ENCODE data around the gene LRRC18. TPM values are rescaled to one million over a fixed set of nuclear protein-coding genes. Genes with fewer than 3 reads are reported as not detected.

LRRC18 gene
- polyA plus RNA-seq, 2 of the 4 experiments (the other 2 are of a cell fraction) = not detected

GRCh38 chr10:48940372-48940771, 732 bp upstream of the LRRC18 start:
- no peak overlapping the region for H3K27ac ChIP-seq
- ATAC-seq (no peak), DNase-seq (ENCODE audit: low read depth in 1 of 2, low spot score in 1 of 2) (no peak), FAIRE-seq (no peak)
- 32% methylated on average over 5 of the region's 5 CpGs for WGBS (ENCODE audit: missing lambda C conversion rate)
- POLR2A ChIA-PET = no interaction called here
- CTCF ChIA-PET = interaction anchor here (0.6 kb wide), 1 partner anchor 1430 kb away, joined by 3 read pairs; no protein-coding TSS in a partner anchor
- TF ChIP-seq CEBPB (IDR thresholded peaks at IDR 0.05) (no peak), ZFP36 (IDR thresholded peaks at IDR 0.05; ENCODE audit: borderline replicate concordance, partially characterized antibody) (no peak)
- TF ChIP-seq, protein P1, sequence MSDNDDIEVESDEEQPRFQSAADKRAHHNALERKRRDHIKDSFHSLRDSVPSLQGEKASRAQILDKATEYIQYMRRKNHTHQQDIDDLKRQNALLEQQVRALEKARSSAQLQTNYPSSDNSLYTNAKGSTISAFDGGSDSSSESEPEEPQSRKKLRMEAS (IDR thresholded peaks at IDR 0.05) = no peak
- H3K9me3 ChIP-seq = no peaks in the 10 kb centered on the region
- no peak overlapping the region for H3K4me2 ChIP-seq
- no peak overlapping the region for H3K4me3 ChIP-seq
- no peaks in the 10 kb centered on the region for H3K4me1 ChIP-seq

DNA sequence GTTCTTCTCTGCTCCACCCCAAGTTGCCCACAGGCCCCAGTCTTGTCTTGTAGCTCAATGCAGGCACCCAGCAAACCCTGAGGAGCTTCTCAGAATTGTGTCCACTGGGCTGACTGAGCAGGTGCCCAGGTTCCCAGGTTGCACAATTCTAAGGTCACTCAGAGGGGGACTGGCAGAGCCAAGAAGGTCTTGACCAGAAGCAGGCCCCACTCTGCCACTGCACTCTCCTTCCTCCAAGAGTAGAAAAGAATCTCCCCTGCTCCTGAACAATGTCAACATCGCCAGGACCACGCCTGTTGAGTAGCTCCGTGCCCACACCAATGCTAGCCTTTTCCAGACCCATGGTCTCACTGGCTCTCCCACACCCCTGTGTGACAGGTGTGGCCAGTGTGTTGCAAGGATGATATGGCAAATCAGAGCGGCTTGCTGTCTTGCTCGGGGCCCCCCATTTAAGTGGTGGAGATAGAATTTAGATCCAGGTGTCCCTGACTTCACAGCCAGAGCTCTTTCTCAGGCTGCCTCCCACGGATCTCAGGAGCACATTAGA, 577 bp downstream of the LRRC18 start:
- ATAC-seq = no peak
- 27% methylated on average over 6 of the region's 6 CpGs for WGBS (ENCODE audit: missing lambda C conversion rate)
- DNase-seq (ENCODE audit: low read depth in 1 of 2, low spot score in 1 of 2) = no peak
- no peak for TF ChIP-seq JUNB (IDR thresholded peaks at IDR 0.05)
- no peak for TF ChIP-seq KDM5A (IDR thresholded peaks at IDR 0.05)
- TF ChIP-seq CEBPB (IDR thresholded peaks at IDR 0.05) = no peak
- TF ChIP-seq EHF (CRISPR knock-in tag; IDR thresholded peaks at IDR 0.05) = no peak
- TF ChIP-seq CTCF (IDR thresholded peaks at IDR 0.05) = no peak
- no peak for TF ChIP-seq RCOR1 (IDR thresholded peaks at IDR 0.05; ENCODE audit: low read depth, low read length)
- no peak for TF ChIP-seq SREBF2 (IDR thresholded peaks at IDR 0.05)
- TF ChIP-seq CHD4 (IDR thresholded peaks at IDR 0.05; ENCODE audit: borderline replicate concordance) = no peak
- no peak for TF ChIP-seq BCL3 (IDR thresholded peaks at IDR 0.05)
- TF ChIP-seq MAFK (IDR thresholded peaks at IDR 0.05; ENCODE audit: partially characterized antibody) = no peak
- TF ChIP-seq, protein P2, sequence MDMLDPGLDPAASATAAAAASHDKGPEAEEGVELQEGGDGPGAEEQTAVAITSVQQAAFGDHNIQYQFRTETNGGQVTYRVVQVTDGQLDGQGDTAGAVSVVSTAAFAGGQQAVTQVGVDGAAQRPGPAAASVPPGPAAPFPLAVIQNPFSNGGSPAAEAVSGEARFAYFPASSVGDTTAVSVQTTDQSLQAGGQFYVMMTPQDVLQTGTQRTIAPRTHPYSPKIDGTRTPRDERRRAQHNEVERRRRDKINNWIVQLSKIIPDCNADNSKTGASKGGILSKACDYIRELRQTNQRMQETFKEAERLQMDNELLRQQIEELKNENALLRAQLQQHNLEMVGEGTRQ (IDR thresholded peaks at IDR 0.05) = no peak
- TF ChIP-seq POLR2AphosphoS2 (conservative IDR thresholded peaks at IDR 0.05; ENCODE audit: low read length) = no peak
- FAIRE-seq = no peak
- no peaks in the 10 kb centered on the region for H3K4me1 ChIP-seq
- ChIA-PET POLR2A (no interaction called here), CTCF (interaction anchor here (0.6 kb wide), 1 partner anchor 426 kb away, joined by 3 read pairs; no protein-coding TSS in a partner anchor)
- H3K27ac ChIP-seq = no peak overlapping the region
- H3K4me2 ChIP-seq = no peak overlapping the region
- H3K4me3 ChIP-seq = no peak overlapping the region
- H3K9me3 ChIP-seq = no peaks in the 10 kb centered on the region

- H3K4me2 ChIP-seq = no peak overlapping the region
- no peaks in the 10 kb centered on the region for H3K9me3 ChIP-seq
- TF ChIP-seq EHMT2 (IDR thresholded peaks at IDR 0.05; ENCODE audit: low read depth) (no peak), FOSB (CRISPR knock-in tag; IDR thresholded peaks at IDR 0.05) (no peak), NPAS2 (CRISPR knock-in tag; IDR thresholded peaks at IDR 0.05; ENCODE audit: borderline replicate concordance) (no peak), KDM1A (IDR thresholded peaks at IDR 0.05; ENCODE audit: low read depth) (no peak), CTCF (IDR thresholded peaks at IDR 0.05) (no peak), E2F6 (IDR thresholded peaks at IDR 0.05; ENCODE audit: borderline replicate concordance, low read depth) (no peak), RARB (CRISPR knock-in tag; IDR thresholded peaks at IDR 0.05) (no peak), MYC (IDR thresholded peaks at IDR 0.05; ENCODE audit: borderline replicate concordance, low read length) (no peak)
- no peak overlapping the region for H3K4me3 ChIP-seq
- 33% methylated on average over 2 of the region's 2 CpGs for WGBS (ENCODE audit: missing lambda C conversion rate)
- DNase-seq (ENCODE audit: low read depth in 1 of 2, low spot score in 1 of 2) (no peak), ATAC-seq (no peak), FAIRE-seq (no peak)
- no peak overlapping the region for H3K27ac ChIP-seq
- ChIA-PET POLR2A (no interaction called here), CTCF (interaction anchor here (0.6 kb wide), 1 partner anchor 427 kb away, joined by 3 read pairs; no protein-coding TSS in a partner anchor)
- H3K4me1 ChIP-seq = no peaks in the 10 kb centered on the region
Measured at GRCh38 chr10:48938281-48938680, 1.4 kb downstream of the LRRC18 start.
